ENCODE results near the gene CXCL14. TPM values are rescaled to one million over a fixed set of nuclear protein-coding genes. Genes with fewer than 3 reads are reported as not detected.

The CXCL14 gene
- total RNA-seq, 1 experiment from 2014 or later, result not detected

- TF ChIP-seq CTCF (conservative IDR thresholded peaks at IDR 0.05) (no peak), EZH2 (IDR thresholded peaks at IDR 0.05; ENCODE audit: low read depth) (no peak)
- BruUV-seq (replicated peaks), result no TSS peak
These were observed 36.4 kb upstream of the CXCL14 start for GRCh38 chr5:135615171-135615570.

GRCh38 chr5:135609981-135610380, 31.2 kb upstream of the CXCL14 start:
- BruUV-seq (replicated peaks), result no TSS peak
- Histone ChIP-seq H4K20me1 (ENCODE audit: insufficient read depth) (no peaks in the 10 kb centered on the region), H3K27me3 (ENCODE audit: insufficient read depth, low read depth) (peaks cover 49% of the 10 kb centered on the region), H3F3A (ENCODE audit: insufficient read depth, low read depth) (no peaks in the 10 kb centered on the region), H3K4me1 (replicated peaks; ENCODE audit: insufficient read depth) (no peaks in the 10 kb centered on the region), H2AFZ (no peak overlapping the region), H3K9me3 (ENCODE audit: insufficient read depth, low read depth) (no peaks in the 10 kb centered on the region), H3K4me3 (no peak overlapping the region), H3K27ac (no peak overlapping the region), H3K36me3 (ENCODE audit: low read depth) (no peaks in the 10 kb centered on the region), H3K4me2 (no peak overlapping the region), H3K79me2 (ENCODE audit: low read depth) (no peaks in the 10 kb centered on the region), H3K9me2 (ENCODE audit: insufficient read depth) (no peaks in the 10 kb centered on the region)
- intact Hi-C loops (cut with micrococcal nuclease; ENCODE audit: unreplicated experiment), result no loop called here
- no peak for DNase-seq
- TF ChIP-seq EZH2 (IDR thresholded peaks at IDR 0.05; ENCODE audit: low read depth) (no peak), CTCF (conservative IDR thresholded peaks at IDR 0.05) (no peak)
- POLR2A ChIA-PET (ENCODE audit: unreplicated experiment), result no interaction called here
- CTCF ChIA-PET, result no interaction called here

More at GRCh38 chr5:135615171-135615570, 36.4 kb upstream of the CXCL14 start:
- H3K27ac ChIP-seq, result no peak overlapping the region
- no peaks in the 10 kb centered on the region for H3K36me3 ChIP-seq (ENCODE audit: low read depth)
- H3F3A ChIP-seq (ENCODE audit: insufficient read depth, low read depth), result no peaks in the 10 kb centered on the region
- CTCF ChIA-PET, result no interaction called here
- H2AFZ ChIP-seq, result no peak overlapping the region
- H3K9me2 ChIP-seq (ENCODE audit: insufficient read depth), result no peaks in the 10 kb centered on the region
- H3K9me3 ChIP-seq (ENCODE audit: insufficient read depth, low read depth), result no peaks in the 10 kb centered on the region
- H3K79me2 ChIP-seq (ENCODE audit: low read depth), result no peaks in the 10 kb centered on the region
- H3K4me2 ChIP-seq, result no peak overlapping the region
- DNase-seq, result no peak
- no peaks in the 10 kb centered on the region for H4K20me1 ChIP-seq (ENCODE audit: insufficient read depth)
- intact Hi-C loops (cut with micrococcal nuclease; ENCODE audit: unreplicated experiment), result no loop called here
- H3K4me3 ChIP-seq, result no peak overlapping the region
- no peaks in the 10 kb centered on the region for H3K4me1 ChIP-seq (replicated peaks; ENCODE audit: insufficient read depth)
- POLR2A ChIA-PET (ENCODE audit: unreplicated experiment), result no interaction called here
- H3K27me3 ChIP-seq (ENCODE audit: insufficient read depth, low read depth), result peaks cover 7% of the 10 kb centered on the region

- H3K9me2 ChIP-seq (ENCODE audit: insufficient read depth), result no peaks in the 10 kb centered on the region
- H3K27ac ChIP-seq, result no peak overlapping the region
- H3K79me2 ChIP-seq (ENCODE audit: low read depth), result no peaks in the 10 kb centered on the region
- intact Hi-C loops (cut with micrococcal nuclease; ENCODE audit: unreplicated experiment), result no loop called here
- BruUV-seq (replicated peaks), result no TSS peak
- H3K9me3 ChIP-seq (ENCODE audit: insufficient read depth, low read depth), result no peaks in the 10 kb centered on the region
- ChIA-PET POLR2A (ENCODE audit: unreplicated experiment) (no interaction called here), CTCF (no interaction called here)
- TF ChIP-seq EZH2 (IDR thresholded peaks at IDR 0.05; ENCODE audit: low read depth), result no peak
- TF ChIP-seq CTCF (conservative IDR thresholded peaks at IDR 0.05), result no peak
- no peak for DNase-seq
- H3K27me3 ChIP-seq (ENCODE audit: insufficient read depth, low read depth), result peaks cover 59% of the 10 kb centered on the region
- H3F3A ChIP-seq (ENCODE audit: insufficient read depth, low read depth), result no peaks in the 10 kb centered on the region
- H3K4me3 ChIP-seq, result no peak overlapping the region
- H2AFZ ChIP-seq, result no peak overlapping the region
- no peaks in the 10 kb centered on the region for H3K36me3 ChIP-seq (ENCODE audit: low read depth)
- H3K4me2 ChIP-seq, result no peak overlapping the region
- no peaks in the 10 kb centered on the region for H4K20me1 ChIP-seq (ENCODE audit: insufficient read depth)
- H3K4me1 ChIP-seq (replicated peaks; ENCODE audit: insufficient read depth), result no peaks in the 10 kb centered on the region
These were observed 30.1 kb upstream of the CXCL14 start for GRCh38 chr5:135608761-135609443.

Data from PC-9 (cell line).